ENCODE results near the gene RPTOR. TPM values are rescaled to one million over a fixed set of nuclear protein-coding genes. Genes with fewer than 3 reads are reported as not detected.
"Not testable (repeated sequence)": the region's sequence is repeated elsewhere in the genome, so short reads cannot be mapped to it uniquely, and the experiment has no call there.

Gene RPTOR
- polyA plus RNA-seq, 1 donor = 23.9 TPM

DNA sequence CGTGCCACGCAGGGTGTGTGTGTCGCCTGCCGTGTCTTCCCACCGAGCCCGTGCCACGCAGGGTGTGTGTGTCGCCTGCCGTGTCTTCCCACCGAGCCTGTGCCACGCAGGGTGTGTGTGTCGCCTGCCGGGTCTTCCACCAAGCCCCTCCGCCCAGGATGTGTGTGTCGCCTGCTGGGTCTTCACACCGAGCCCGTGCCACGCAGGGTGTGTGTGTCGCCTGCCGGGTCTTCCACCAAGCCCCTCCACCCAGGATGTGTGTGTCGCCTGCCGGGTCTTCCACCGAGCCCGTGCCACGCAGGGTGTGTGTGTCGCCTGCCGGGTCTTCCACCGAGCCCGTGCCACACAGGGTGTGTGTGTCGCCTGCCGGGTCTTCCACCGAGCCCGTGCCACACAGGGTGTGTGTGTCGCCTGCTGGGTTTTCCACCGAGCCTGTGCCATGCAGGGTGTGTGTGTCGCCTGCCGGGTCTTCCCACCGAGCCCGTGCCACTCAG is 331.9 kb downstream of the RPTOR start:
- DNase-seq (ENCODE audit: low read depth) = not testable (repeated sequence)

- DNase-seq (ENCODE audit: low read depth) = no peak
Observed at GRCh38 chr17:80876950-80877728, 332.5 kb downstream of the RPTOR start.

DNA sequence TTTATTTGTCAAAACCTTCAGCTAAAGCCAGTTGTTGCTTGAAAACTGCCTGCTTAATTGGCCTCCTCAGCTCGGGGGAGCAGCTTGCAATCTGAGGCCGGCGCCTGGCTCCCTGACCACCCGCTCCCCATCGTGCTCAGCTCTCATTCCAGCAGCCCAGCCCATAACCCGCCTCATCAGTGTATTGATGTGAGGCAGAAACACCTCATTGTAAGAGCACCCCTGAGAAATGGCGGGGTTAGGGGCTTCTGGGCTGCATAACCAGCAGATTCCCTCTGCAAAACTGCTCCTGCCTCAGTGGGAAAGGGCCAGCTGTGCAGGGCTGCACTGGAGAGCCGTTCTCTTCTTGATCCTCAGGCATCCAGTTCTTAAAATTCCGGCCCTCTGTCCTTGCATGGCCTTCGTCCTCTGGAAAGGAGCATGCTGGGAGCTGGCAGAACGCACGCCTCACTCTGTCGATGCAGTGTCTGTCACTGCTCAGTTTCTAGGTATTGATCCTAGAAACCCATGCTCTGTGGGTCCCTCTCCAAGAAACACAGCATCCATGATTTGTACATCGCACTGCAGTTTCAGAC is 333.2 kb downstream of the RPTOR start:
- DNase-seq (ENCODE audit: low read depth) = no peak

- no peak for DNase-seq (ENCODE audit: low read depth)
Observed at GRCh38 chr17:80878876-80879722, 334.5 kb downstream of the RPTOR start.

DNA sequence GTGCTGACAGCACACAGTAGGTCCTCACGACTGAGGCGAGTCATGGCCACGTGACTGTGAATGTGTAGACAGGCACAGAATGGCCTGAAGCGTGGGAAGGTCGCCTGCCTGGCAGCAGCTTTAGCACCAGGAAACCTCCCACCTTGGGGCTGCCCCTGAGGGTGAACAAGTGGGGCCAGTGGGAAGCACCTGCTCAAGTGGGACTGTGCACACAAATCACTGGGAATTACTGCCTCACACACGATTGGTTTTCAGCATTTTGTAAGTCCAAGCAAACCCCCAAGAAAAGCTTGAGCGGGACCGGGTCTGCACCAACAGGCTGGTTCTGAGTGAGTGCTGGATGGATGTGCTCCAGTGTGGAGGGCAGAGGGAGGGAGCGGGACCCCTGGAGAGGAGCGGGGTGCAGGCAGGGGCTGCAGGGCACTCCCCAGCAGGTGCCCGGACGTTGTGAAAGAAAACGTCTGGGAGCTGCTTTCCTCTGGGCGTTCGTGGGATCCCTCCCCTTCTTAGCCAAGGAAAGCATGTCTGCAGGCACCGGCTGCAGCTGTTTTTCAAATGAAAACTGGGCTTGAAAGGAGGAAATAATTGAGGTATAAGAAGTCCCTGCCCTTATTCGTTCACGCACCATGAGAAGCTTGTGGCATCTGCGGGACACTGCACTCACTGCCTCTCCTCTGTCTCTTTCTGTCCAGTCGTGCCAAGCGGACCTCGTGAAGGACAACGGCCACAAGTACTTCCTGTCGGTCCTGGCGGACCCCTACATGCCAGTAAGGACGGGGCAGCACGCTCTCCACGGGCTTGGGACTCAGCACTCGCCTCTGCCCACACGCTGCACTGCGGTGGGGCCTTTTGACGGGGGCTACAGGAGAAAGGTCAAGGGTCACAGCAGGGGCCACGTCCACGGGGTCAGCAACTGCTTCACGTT is 335.3 kb downstream of the RPTOR start:
- DNase-seq (ENCODE audit: low read depth) = no peak

- DNase-seq (ENCODE audit: low read depth) = no peak
Observed at GRCh38 chr17:80880648-80880985, 336.0 kb downstream of the RPTOR start.

DNA sequence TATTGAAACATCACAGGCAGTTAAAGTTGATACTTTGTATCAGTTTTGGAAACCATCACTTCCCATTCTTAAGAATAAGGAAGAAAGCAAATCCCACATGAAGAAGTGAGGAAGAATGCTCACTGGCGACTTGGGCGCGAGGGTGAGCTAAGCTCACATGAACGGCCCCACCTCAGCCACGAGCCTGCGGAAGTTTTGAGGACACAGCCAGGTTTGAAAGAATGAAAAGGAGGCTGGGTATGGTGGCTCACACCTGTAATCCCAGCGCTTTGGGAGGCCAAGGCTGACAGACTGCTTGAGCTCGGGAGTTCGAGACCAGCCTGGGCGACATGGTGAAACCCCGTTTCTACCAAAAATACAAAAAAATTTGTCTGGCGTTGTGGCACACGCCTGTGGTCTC is 336.7 kb downstream of the RPTOR start:
- DNase-seq (ENCODE audit: low read depth) = no peak

DNA sequence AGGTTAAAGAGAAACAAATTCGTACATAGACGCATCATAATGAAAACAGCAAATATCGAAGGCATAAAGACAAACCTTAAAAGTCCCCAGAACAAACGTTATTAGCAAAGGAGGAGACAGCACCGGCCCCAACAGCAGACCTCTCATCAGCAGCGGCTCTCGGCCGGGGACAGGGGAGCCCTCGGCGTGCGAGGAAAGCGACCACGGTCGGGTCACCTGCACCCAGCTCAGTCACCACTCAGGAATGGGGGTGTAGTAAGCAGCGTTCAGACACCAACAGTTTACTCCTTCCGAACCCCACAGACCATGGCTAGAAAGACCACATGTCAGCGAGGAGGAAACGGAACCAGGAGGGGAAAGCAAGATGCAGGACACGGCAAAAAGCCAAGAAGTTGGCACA is 337.7 kb downstream of the RPTOR start:
- DNase-seq (ENCODE audit: low read depth) = no peak

GRCh38 chr17:80882926-80883685 is 338.5 kb downstream of the RPTOR start:
- no peak for DNase-seq (ENCODE audit: low read depth)

DNA sequence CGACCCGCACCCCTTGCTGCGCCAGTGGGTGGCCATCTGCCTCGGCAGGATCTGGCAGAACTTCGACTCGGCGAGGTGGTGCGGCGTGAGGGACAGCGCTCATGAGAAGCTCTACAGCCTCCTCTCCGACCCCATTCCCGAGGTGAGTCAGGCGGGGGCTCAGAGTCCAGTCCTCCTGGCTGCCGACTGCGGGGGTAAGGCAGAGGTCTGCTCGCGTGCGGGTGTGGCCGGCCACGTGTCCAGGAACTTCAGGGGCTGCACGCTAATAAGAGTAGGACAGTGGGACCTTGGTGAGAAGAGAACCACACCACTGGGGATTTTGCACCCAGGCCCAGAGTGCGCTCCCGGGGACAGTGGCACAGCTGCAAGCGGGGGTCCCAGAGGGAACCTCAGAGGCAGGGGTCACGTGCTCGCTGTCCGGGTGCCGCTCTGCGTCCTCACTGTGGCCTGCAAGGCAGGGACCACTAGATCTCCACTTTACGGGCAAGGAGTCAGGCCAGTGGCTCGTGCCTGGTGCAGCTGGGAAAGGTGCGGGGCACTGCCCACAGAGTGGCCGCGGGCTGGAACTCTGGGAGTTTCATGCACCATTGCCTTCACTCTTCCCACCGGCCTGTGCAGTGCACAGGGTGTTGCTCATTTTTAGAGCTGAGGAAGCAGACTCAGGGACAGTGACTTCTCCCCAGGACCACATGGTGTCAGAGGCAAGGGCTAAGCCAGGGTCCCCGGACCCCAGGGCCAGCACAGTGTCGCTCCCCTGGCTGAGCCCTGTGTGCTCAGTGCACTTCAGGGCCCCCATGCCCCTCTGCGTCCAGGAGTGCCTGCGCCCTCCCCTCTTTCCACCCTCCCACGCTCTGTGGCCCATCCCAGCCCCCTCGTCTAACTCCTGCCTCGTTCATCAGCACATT is 339.4 kb downstream of the RPTOR start:
- no peak for DNase-seq (ENCODE audit: low read depth)

- DNase-seq (ENCODE audit: low read depth) = no peak
Observed at GRCh38 chr17:80884811-80885210, 340.2 kb downstream of the RPTOR start.

- no peak for DNase-seq (ENCODE audit: low read depth)
Observed at GRCh38 chr17:80885947-80886582, 341.4 kb downstream of the RPTOR start.

DNA sequence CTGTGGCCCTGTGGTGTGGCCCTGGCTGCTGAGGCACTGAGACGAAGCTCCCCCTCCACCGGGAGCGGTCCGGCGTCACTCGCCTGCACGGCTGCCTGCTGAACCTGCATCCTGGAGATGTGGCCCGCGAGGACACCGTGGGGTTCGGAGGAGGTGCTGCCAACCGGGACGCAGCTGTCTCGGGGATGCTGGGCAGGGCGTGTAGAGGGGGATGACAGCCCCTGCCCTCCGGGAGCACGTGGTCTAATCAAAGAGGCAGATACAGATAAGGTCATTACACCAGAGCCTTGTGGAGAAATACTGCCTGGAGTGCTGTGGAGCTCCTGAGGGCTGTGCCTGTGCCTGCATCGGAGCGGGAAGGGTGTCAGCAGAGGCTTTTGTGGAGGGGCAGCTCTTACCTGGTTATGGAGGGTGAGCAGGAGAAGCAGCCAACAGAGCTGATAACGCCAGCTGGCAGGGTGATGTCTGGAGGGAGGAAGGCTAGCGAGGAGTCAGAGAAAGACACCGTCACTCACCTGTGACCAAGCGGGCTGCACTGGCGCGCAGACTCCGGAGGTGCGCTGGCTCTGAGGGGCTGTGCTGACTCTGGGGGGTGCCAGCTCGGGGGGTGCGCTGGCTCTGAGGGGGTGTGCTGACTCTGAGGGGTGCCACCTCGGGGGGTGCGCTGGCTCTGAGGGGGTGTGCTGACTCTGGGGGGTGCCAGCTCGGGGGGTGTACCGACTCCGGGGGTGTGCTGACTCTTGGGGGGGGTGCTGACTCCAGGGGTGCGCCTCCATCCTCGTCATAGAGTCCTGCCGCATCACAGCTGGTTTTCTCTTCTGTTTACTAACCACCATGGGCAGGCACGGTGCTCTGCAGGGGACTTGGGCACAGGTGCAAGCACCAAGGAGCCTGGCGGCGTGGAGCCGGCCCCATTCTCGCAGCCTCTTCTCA is 342.3 kb downstream of the RPTOR start:
- no peak for DNase-seq (ENCODE audit: low read depth)

- no peak for DNase-seq (ENCODE audit: low read depth)
Observed at GRCh38 chr17:80887639-80888175, 343.1 kb downstream of the RPTOR start.

DNA sequence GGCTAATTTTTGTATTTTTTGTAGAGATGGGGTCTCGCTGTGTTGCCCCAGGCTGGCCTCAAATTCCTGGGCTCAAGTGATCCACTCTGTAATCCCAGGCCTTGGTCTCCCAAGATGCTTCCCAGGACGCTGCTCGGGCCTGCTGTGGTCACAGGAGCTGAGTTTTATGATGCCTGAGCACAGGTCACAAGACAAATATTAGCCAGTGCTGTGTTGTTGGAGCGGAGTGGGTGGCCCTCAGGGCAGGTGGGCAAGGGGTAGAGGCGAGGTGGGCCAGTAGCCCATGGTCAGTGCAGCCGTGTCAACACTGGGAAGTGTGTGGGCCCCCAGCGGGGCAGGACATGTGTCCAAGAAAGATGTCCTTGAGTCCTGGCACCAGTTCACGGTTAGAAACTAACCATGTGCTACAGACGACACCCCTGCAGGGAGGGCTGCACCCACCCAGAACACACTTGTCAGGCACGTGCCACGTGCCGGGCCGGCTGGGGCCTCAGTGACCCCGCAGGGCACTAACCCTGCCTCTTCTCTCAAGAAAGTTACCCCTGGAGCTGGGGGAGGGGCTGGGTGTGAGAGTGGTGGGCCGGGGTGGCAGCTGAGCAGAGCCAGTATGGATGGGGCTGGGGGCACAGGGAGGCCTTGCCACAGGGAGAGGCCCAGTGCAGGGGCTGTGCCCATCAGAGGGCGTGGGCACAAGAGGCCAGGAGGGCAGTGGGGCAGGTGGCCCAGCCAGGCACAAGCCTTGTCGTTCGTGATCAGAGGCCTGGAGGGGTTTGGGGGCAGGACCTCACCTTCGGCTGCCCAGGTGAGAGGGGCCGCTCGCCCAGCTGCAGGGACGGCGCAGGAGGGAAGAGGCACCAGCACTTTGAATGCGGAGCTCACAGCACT is 343.9 kb downstream of the RPTOR start:
- DNase-seq (ENCODE audit: low read depth) = no peak
